ENCODE data around the gene BRCA1.

The BRCA1 gene

DNA sequence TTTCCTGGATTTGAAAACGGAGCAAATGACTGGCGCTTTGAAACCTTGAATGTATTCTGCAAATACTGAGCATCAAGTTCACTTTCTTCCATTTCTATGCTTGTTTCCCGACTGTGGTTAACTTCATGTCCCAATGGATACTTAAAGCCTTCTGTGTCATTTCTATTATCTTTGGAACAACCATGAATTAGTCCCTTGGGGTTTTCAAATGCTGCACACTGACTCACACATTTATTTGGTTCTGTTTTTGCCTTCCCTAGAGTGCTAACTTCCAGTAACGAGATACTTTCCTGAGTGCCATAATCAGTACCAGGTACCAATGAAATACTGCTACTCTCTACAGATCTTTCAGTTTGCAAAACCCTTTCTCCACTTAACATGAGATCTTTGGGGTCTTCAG lies 32.3 kb downstream of the BRCA1 start:
- no peak overlapping the region for H3K4me3 ChIP-seq (ENCODE audit: low read depth, low read length)
- peak; percentile 4 for DNase-seq (ENCODE audit: low read depth)
- TF ChIP-seq, protein P1, sequence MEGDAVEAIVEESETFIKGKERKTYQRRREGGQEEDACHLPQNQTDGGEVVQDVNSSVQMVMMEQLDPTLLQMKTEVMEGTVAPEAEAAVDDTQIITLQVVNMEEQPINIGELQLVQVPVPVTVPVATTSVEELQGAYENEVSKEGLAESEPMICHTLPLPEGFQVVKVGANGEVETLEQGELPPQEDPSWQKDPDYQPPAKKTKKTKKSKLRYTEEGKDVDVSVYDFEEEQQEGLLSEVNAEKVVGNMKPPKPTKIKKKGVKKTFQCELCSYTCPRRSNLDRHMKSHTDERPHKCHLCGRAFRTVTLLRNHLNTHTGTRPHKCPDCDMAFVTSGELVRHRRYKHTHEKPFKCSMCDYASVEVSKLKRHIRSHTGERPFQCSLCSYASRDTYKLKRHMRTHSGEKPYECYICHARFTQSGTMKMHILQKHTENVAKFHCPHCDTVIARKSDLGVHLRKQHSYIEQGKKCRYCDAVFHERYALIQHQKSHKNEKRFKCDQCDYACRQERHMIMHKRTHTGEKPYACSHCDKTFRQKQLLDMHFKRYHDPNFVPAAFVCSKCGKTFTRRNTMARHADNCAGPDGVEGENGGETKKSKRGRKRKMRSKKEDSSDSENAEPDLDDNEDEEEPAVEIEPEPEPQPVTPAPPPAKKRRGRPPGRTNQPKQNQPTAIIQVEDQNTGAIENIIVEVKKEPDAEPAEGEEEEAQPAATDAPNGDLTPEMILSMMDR (IDR thresholded peaks at IDR 0.05; ENCODE audit: low read depth, low read length), result no peak
- TF ChIP-seq POLR2A (IDR thresholded peaks at IDR 0.05; ENCODE audit: extremely low read depth, insufficient read length) (no peak), MYC (IDR thresholded peaks at IDR 0.05; ENCODE audit: low read depth, low read length) (no peak), MAX (IDR thresholded peaks at IDR 0.05; ENCODE audit: low read depth, low read length) (no peak)

DNA sequence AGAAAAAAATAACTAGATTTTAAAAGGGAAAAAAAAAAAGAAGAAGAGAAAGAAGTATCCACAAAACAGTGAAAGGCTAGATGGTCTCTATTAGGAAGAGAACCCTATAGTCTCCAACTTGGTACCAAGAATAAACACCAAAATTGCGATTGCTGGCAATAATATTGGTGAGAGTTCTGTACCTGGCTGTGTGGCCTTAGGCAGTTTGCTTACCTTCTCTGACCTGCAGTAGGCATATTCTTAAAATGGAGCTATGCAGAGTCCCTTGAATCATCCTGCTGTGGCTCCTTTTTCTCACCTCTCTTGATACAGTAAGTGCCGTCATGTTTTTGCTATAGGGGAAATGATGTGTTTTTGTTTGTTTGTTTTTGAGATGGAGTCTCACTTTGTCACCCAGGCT lies 35.1 kb downstream of the BRCA1 start:
- TF ChIP-seq MAX (IDR thresholded peaks at IDR 0.05; ENCODE audit: low read depth, low read length) (no peak), MYC (IDR thresholded peaks at IDR 0.05; ENCODE audit: low read depth, low read length) (no peak), POLR2A (IDR thresholded peaks at IDR 0.05; ENCODE audit: extremely low read depth, insufficient read length) (no peak)
- TF ChIP-seq, protein P1 (IDR thresholded peaks at IDR 0.05; ENCODE audit: low read depth, low read length), result no peak
- H3K4me3 ChIP-seq (ENCODE audit: low read depth, low read length), result no peak overlapping the region
- DNase-seq (ENCODE audit: low read depth), result no peak

DNA sequence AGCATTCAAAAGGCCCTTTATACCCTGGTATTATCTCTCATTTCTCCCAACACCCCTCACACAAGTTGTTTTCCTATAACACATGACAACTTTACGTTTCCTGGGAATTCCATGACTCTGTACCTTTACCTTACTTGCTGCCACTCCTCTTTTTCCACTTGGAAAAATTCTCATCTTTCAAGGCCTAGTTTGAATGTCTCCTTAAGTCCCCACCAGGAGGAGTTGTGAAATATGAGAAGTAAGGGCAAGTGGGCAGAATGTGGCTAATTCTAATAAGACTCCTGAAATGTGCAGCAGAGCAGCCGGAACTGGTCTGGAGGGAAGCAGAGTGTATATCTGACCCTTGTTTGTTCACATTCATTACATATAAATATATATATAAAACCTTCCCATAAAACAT lies 39.7 kb downstream of the BRCA1 start:
- DNase-seq (ENCODE audit: low read depth), result no peak
- no peak for TF ChIP-seq MYC (IDR thresholded peaks at IDR 0.05; ENCODE audit: low read depth, low read length)
- H3K4me3 ChIP-seq (ENCODE audit: low read depth, low read length), result no peak overlapping the region

GRCh38 chr17:43079641-43080302 lies 45.4 kb downstream of the BRCA1 start:
- TF ChIP-seq MYC (IDR thresholded peaks at IDR 0.05; ENCODE audit: low read depth, low read length), result no peak
- TF ChIP-seq, protein P1 (IDR thresholded peaks at IDR 0.05; ENCODE audit: low read depth, low read length), result no peak
- TF ChIP-seq MAX (IDR thresholded peaks at IDR 0.05; ENCODE audit: low read depth, low read length), result no peak
- TF ChIP-seq POLR2A (IDR thresholded peaks at IDR 0.05; ENCODE audit: extremely low read depth, insufficient read length), result no peak
- H3K4me3 ChIP-seq (ENCODE audit: low read depth, low read length), result no peak overlapping the region
- no peak for DNase-seq (ENCODE audit: low read depth)

- no peak for TF ChIP-seq MYC (IDR thresholded peaks at IDR 0.05; ENCODE audit: low read depth, low read length)
Measured at GRCh38 chr17:43074869-43075268, 50.3 kb downstream of the BRCA1 start.

DNA sequence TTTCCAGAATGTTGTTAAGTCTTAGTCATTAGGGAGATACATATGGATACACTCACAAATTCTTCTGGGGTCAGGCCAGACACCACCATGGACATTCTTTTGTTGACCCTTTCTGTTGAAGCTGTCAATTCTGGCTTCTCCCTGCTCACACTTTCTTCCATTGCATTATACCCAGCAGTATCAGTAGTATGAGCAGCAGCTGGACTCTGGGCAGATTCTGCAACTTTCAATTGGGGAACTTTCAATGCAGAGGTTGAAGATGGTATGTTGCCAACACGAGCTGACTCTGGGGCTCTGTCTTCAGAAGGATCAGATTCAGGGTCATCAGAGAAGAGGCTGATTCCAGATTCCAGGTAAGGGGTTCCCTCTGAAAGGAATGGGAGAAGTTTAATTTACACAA lies 54.3 kb downstream of the BRCA1 start:
- TF ChIP-seq MYC (IDR thresholded peaks at IDR 0.05; ENCODE audit: low read depth, low read length) (no peak), MAX (IDR thresholded peaks at IDR 0.05; ENCODE audit: low read depth, low read length) (no peak), POLR2A (IDR thresholded peaks at IDR 0.05; ENCODE audit: extremely low read depth, insufficient read length) (no peak)
- H3K4me3 ChIP-seq (ENCODE audit: low read depth, low read length), result no peak overlapping the region
- DNase-seq (ENCODE audit: low read depth), result no peak

More at GRCh38 chr17:43074869-43075268, 50.3 kb downstream of the BRCA1 start:
- no peak overlapping the region for H3K4me3 ChIP-seq (ENCODE audit: low read depth, low read length)
- no peak for DNase-seq (ENCODE audit: low read depth)

- H3K4me3 ChIP-seq (ENCODE audit: low read depth, low read length), result no peak overlapping the region
- no peak for TF ChIP-seq MYC (IDR thresholded peaks at IDR 0.05; ENCODE audit: low read depth, low read length)
- DNase-seq (ENCODE audit: low read depth), result no peak
Measured at GRCh38 chr17:43070257-43070656, 54.9 kb downstream of the BRCA1 start.

DNA sequence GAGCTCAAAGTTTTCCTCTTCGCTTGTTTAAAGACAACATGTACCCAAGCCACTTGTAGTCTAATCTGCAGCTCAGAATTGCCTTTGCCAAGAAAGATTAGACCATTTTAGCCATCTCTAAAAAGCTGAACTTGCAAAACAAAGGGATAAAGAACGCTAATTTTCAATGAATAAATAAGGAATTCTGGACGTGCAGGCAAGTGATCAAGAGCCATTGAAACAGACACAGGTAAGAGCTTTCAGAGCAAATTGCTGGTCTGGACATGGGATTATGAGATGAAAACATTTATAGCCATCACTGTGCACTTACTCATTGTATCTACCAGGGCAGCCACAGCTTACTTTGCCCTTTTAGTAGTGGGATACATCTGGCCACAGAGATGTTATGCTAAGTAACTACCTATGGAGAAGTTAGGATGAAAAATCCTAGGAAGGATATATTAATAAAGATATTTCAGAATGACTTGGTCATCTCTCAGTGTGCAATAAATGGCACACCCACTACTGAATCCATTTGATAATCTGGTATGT lies 55.7 kb downstream of the BRCA1 start:
- TF ChIP-seq MAX (IDR thresholded peaks at IDR 0.05; ENCODE audit: low read depth, low read length) (no peak), MYC (IDR thresholded peaks at IDR 0.05; ENCODE audit: low read depth, low read length) (no peak), POLR2A (IDR thresholded peaks at IDR 0.05; ENCODE audit: extremely low read depth, insufficient read length) (no peak)
- TF ChIP-seq, protein P1 (IDR thresholded peaks at IDR 0.05; ENCODE audit: low read depth, low read length), result no peak
- DNase-seq (ENCODE audit: low read depth), result no peak
- H3K4me3 ChIP-seq (ENCODE audit: low read depth, low read length), result no peak overlapping the region
